Cardiac muscle cell (in vitro differentiated cells and primary cell): ENCODE measurements around the gene KIFC3. TPM values are rescaled to one million over a fixed set of nuclear protein-coding genes. Genes with fewer than 3 reads are reported as not detected.
"Not testable (repeated sequence)": the region's sequence is repeated elsewhere in the genome, so short reads cannot be mapped to it uniquely, and the experiment has no call there.

ENCODE experiments used
- DNase-seq, 2 donors: peaks; one replicate each; pipeline versions ENCODE4 v3.0.0 to v3.0.0-alpha.2; 2010 to 2017; ENCODE audit warnings: low read depth in 1 of 2, low spot score in 1 of 2
- H3K27ac ChIP-seq: fragments of 200-600 bp; sonication (generic); 2 replicates; pipeline ENCODE4 v1.5.1; 2016
- H3K27me3 ChIP-seq: fragments of 200-600 bp; sonication (generic); 2 replicates; pipeline ENCODE4 v1.6.0; 2016; ENCODE audit warnings: control low read depth
- H3K36me3 ChIP-seq: fragments of 200-600 bp; sonication (generic); 2 replicates; pipeline ENCODE4 v1.5.1; 2016; ENCODE audit warnings: control low read depth
- H3K4me1 ChIP-seq: fragments of 200-600 bp; sonication (generic); 2 replicates; pipeline ENCODE4 v1.8.1; 2017; ENCODE audit warnings: low read depth, mild to moderate bottlenecking, mixed run types
- H3K4me3 ChIP-seq: fragments of 200-600 bp; sonication (generic); 2 replicates; pipeline ENCODE4 v1.5.1; 2016; ENCODE audit warnings: mild to moderate bottlenecking
- H3K9me3 ChIP-seq: fragments of 200-600 bp; sonication (generic); 2 replicates; pipeline ENCODE4 v1.5.1; 2017; ENCODE audit warnings: low read depth, mild to moderate bottlenecking, control low read depth
- CTCF ChIP-seq: IDR thresholded peaks from 2 replicates; pipeline ENCODE4 v1.5.1; 2012; ENCODE audit warnings: low read depth, mild to moderate bottlenecking, low read length
- polyA plus RNA-seq: library from polyadenylated mRNA; unstranded; fragments of >200 nt; fragmentation: Nextera tagmentation; extraction: Ambion mirVana; gene quantifications from 2 replicates; pipeline ENCODE4 v1.2.1, GENCODE V29; 2016
- total RNA-seq: library from RNA; depleted of rRNA; stranded (reverse); fragments of >200 nt; gene quantifications from 2 replicates; pipeline ENCODE4 v1.2.3, GENCODE V29; 2016

The KIFC3 gene
- total and polyA plus RNA-seq, 2 experiments from 2014 or later: 24.8 to 50.1 TPM

DNA sequence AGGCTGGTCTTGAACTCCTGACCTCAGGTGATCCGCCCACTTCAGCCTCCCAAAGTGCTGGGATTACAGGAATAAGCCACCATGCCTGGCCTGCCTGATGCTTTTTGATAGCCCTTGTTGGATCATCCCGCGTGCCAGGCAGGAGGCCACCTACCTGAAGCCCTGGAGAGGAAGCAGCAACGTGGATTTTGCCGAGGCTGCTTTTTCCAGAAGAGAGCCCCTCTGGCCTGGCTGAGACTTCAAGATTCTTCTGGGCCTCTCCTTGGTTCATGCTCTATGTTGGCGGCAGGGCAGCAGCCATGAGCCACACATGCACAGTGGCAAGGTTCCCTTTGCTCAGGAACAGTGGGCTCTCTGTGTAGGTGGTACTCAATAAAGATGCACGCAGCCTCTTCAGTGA lies 55.2 kb downstream of the KIFC3 start:
- Histone ChIP-seq H3K36me3 (peaks cover 4% of the 10 kb centered on the region), H3K27ac (no peak overlapping the region), H3K27me3 (no peaks in the 10 kb centered on the region), H3K9me3 (no peaks in the 10 kb centered on the region), H3K4me3 (no peak overlapping the region), H3K4me1 (peaks cover 5% of the 10 kb centered on the region)
- DNase-seq: no peak
- TF ChIP-seq CTCF: no peak

GRCh38 chr16:57746316-57746715 lies 56.0 kb downstream of the KIFC3 start:
- not testable (repeated sequence) for H3K4me1 ChIP-seq, H3K9me3 ChIP-seq, DNase-seq, H3K27ac ChIP-seq, H3K27me3 ChIP-seq, H3K36me3 ChIP-seq, H3K4me3 ChIP-seq

DNA sequence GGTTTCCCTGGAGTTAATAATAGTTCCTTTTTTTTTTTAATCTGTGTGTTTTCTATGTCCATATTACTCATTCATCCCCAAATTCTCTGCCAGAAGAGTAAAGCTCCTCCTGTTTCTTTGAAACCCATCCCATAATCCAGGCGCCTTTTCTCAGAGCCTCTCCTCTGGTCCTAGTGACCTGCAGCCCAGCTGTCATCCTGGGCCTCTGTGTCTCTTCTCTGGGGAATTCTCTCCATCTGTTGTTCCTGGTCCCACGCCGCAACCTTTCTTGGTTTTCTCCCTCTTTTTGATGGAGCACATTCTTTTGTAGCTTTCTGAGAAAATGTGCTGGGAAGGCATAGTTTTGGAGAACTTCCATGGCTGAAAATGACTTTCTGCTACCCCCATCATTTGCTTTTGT lies 56.5 kb downstream of the KIFC3 start:
- H3K27ac ChIP-seq: no peak overlapping the region
- H3K36me3 ChIP-seq: no peaks in the 10 kb centered on the region
- no peak for DNase-seq
- peaks cover 5% of the 10 kb centered on the region for H3K4me1 ChIP-seq
- no peak overlapping the region for H3K4me3 ChIP-seq
- H3K9me3 ChIP-seq: no peaks in the 10 kb centered on the region
- no peaks in the 10 kb centered on the region for H3K27me3 ChIP-seq
- TF ChIP-seq CTCF: no peak

- no peak for DNase-seq
- Histone ChIP-seq H3K9me3 (no peaks in the 10 kb centered on the region), H3K27ac (no peak overlapping the region), H3K36me3 (no peaks in the 10 kb centered on the region), H3K4me1 (peaks cover 5% of the 10 kb centered on the region), H3K27me3 (no peaks in the 10 kb centered on the region), H3K4me3 (no peak overlapping the region)
- TF ChIP-seq CTCF: no peak
These were observed 57.7 kb downstream of the KIFC3 start for GRCh38 chr16:57744642-57744903.

GRCh38 chr16:57743886-57744641 lies 58.2 kb downstream of the KIFC3 start:
- no peak for DNase-seq
- H3K27me3 ChIP-seq: no peaks in the 10 kb centered on the region
- no peaks in the 10 kb centered on the region for H3K36me3 ChIP-seq
- no peak for TF ChIP-seq CTCF
- H3K4me1 ChIP-seq: peaks cover 5% of the 10 kb centered on the region
- H3K27ac ChIP-seq: peak overlapping the region; percentile 70
- no peaks in the 10 kb centered on the region for H3K9me3 ChIP-seq
- H3K4me3 ChIP-seq: no peak overlapping the region

DNA sequence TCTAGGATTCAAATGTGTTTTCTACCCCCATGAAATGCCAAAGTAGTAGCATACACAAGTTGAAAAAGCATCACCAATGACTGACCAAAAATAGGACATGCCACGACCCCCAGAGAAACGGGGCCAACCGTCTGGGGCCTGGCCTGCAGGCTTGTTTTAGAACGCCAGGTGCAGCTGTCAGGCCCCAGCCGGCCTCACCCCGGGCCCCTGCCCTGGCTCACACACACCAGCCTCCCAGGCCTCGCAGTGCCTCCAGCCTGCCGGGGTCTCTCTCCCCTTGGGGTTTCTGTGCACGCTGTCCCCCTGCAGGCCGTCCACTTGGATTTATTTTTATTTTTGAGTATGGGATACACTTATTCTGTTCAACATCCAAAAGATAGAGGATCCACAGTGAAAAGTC lies 58.8 kb downstream of the KIFC3 start:
- DNase-seq: no peak
- H3K36me3 ChIP-seq: no peaks in the 10 kb centered on the region
- no peak overlapping the region for H3K4me3 ChIP-seq
- H3K27me3 ChIP-seq: no peaks in the 10 kb centered on the region
- H3K9me3 ChIP-seq: no peaks in the 10 kb centered on the region
- peaks cover 5% of the 10 kb centered on the region for H3K4me1 ChIP-seq
- H3K27ac ChIP-seq: peak overlapping the region; percentile 70
- no peak for TF ChIP-seq CTCF
